ENCODE measurements around the gene TMEM240.
"Not testable (repeated sequence)": the region's sequence is repeated elsewhere in the genome, so short reads cannot be mapped to it uniquely, and the experiment has no call there.

TMEM240 gene

GRCh38 chr1:1494311-1494710 is 46.1 kb downstream of the TMEM240 start:
- not testable (repeated sequence) for DNase-seq (ENCODE audit: low spot score)

GRCh38 chr1:1491601-1492000 is 48.8 kb downstream of the TMEM240 start:
- no peak for DNase-seq (ENCODE audit: low spot score)

- no peak for DNase-seq (ENCODE audit: low spot score)
Measured at GRCh38 chr1:1490633-1491230, 49.7 kb downstream of the TMEM240 start.

- no peak for DNase-seq (ENCODE audit: low spot score)
Measured at GRCh38 chr1:1489861-1490260, 50.6 kb downstream of the TMEM240 start.

GRCh38 chr1:1489231-1489630 is 51.2 kb downstream of the TMEM240 start:
- no peak for DNase-seq (ENCODE audit: low spot score)

DNA sequence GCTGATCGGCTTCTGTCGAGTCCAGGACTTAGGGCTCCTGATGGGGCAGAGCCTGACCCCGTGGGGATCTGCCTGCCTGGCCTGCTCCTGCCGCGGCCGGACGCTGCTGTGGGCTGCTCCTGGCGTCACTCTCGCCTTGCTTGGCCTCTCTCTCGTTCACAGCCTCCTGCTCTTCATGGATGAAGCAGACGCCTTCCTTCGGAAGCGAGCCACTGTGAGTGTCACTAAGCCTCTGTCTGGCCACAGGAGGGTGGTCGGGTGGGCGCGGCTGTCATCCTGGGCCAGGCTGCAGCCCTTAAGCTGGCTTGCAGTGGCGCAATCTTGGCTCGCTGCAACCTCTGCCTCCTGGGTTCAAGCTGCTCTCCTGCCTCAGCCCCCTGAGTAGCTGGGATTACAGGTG is 52.7 kb downstream of the TMEM240 start:
- DNase-seq (ENCODE audit: low spot score) = no peak

- not testable (repeated sequence) for DNase-seq (ENCODE audit: low spot score)
Measured at GRCh38 chr1:1485755-1486317, 54.6 kb downstream of the TMEM240 start.

GRCh38 chr1:1484976-1485750 is 55.3 kb downstream of the TMEM240 start:
- DNase-seq (ENCODE audit: low spot score) = not testable (repeated sequence)

Measured in kidney tubule cell (primary cell).